IMR-90 (cell line): ENCODE measurements around the gene P2RY2. TPM values are rescaled to one million over a fixed set of nuclear protein-coding genes. Genes with fewer than 3 reads are reported as not detected.

Experiments
- ATAC-seq: fragments of 200-7000 bp; cut with Tn5 transposase; 2 replicates; pipeline ENCODE4 v1.9.1; 2020; ENCODE audit warnings: low read depth, mild to moderate bottlenecking, moderate library complexity
- BruUV-seq: library from RNA; stranded (reverse); fragments of 400-500 nt; replicated peaks from 2 replicates; lab custom pipeline; 2021; lab: Mats Ljungman, UMichigan
- CTCF ChIA-PET: fragments of 300-600 bp; formaldehyde crosslinking; extraction: SDS; loops from one replicate; lab custom pipeline; 2021; ENCODE audit warnings: antibody characterized with exemption; lab: Yijun Ruan, JAX
- POLR2A ChIA-PET: fragments of 300-600 bp; sonication (Branson Sonifier 250); formaldehyde crosslinking; loops from one replicate; lab custom pipeline; 2022; ENCODE audit warnings: antibody characterized with exemption; ENCODE audit not compliant: unreplicated experiment; lab: Charles Lee
- DNase-seq: peaks from one replicate; pipeline ENCODE4 v3.0.0; 2013
- H2AFZ ChIP-seq: replicated peaks from 2 replicates; pipeline ENCODE3; 2013; ENCODE audit warnings: low read length, mild to moderate bottlenecking; ENCODE audit not compliant: poor library complexity
- H2AK5ac ChIP-seq: 2 replicates; pipeline ENCODE4 v1.6.1; 2013; ENCODE audit warnings: low read depth, low read length, inconsistent platforms
- H2AK9ac ChIP-seq: replicated peaks from 2 replicates; pipeline ENCODE3; 2013; ENCODE audit warnings: mild to moderate bottlenecking, low read depth, low read length, moderate library complexity; ENCODE audit not compliant: poor library complexity
- H2BK120ac ChIP-seq: 2 replicates; pipeline ENCODE4 v1.6.1; 2013; ENCODE audit warnings: low read depth, low read length, inconsistent platforms
- H2BK15ac ChIP-seq: 3 replicates; pipeline ENCODE4 v1.6.1; 2013; ENCODE audit warnings: low read depth, low read length, inconsistent platforms
- H2BK20ac ChIP-seq: 2 replicates; pipeline ENCODE4 v1.6.1; 2013; ENCODE audit warnings: low read depth, mild to moderate bottlenecking, inconsistent platforms, low read length, moderate library complexity
- H2BK5ac ChIP-seq: 2 replicates; pipeline ENCODE4 v1.6.1; 2013; ENCODE audit warnings: mild to moderate bottlenecking, low read depth, low read length, inconsistent platforms; ENCODE audit not compliant: poor library complexity, severe bottlenecking
- H3K14ac ChIP-seq: replicated peaks from 2 replicates; pipeline ENCODE4 v1.6.1; 2013; ENCODE audit warnings: low read depth, low read length, inconsistent platforms
- H3K18ac ChIP-seq: 2 replicates; pipeline ENCODE4 v1.6.1; 2013; ENCODE audit warnings: low read depth, low read length, control low read depth
- H3K23ac ChIP-seq: 2 replicates; pipeline ENCODE4 v1.6.1; 2013; ENCODE audit warnings: low read depth, low read length, inconsistent platforms
- H3K27ac ChIP-seq: 2 replicates; pipeline ENCODE4 v1.5.1; 2013; ENCODE audit warnings: mild to moderate bottlenecking, control low read depth, low read length; ENCODE audit not compliant: insufficient read depth
- H3K27me3 ChIP-seq: 2 replicates; pipeline ENCODE4 v1.6.1; 2013; ENCODE audit warnings: low read length; ENCODE audit not compliant: control insufficient read depth, insufficient read depth
- H3K36me3 ChIP-seq: 2 replicates; pipeline ENCODE4 v1.6.1; 2013; ENCODE audit warnings: low read length, mixed read lengths; ENCODE audit not compliant: control insufficient read depth, insufficient read depth
- H3K4ac ChIP-seq: 2 replicates; pipeline ENCODE4 v1.6.1; 2013; ENCODE audit warnings: low read depth, low read length, inconsistent platforms
- H3K4me1 ChIP-seq: 2 replicates; pipeline ENCODE4 v1.6.1; 2013; ENCODE audit warnings: low read length, mixed read lengths; ENCODE audit not compliant: control insufficient read depth, insufficient read depth
- H3K4me2 ChIP-seq: 2 replicates; pipeline ENCODE4 v1.6.1; 2013; ENCODE audit warnings: low read depth, mild to moderate bottlenecking, control low read depth, low read length, moderate library complexity
- H3K4me3 ChIP-seq: 2 replicates; pipeline ENCODE4 v1.5.1; 2013; ENCODE audit warnings: low read depth, mild to moderate bottlenecking, control low read depth, low read length, moderate library complexity; ENCODE audit not compliant: insufficient read depth
- H3K56ac ChIP-seq: 2 replicates; pipeline ENCODE4 v1.6.1; 2013; ENCODE audit warnings: low read length, inconsistent platforms; ENCODE audit not compliant: insufficient read depth; ENCODE audit errors: extremely low read depth
- H3K79me1 ChIP-seq, 2 experiments: 2 replicates each; pipeline ENCODE4 v1.6.1; 2013; ENCODE audit warnings: low read length in 2 of 2, inconsistent platforms in 1 of 2, low read depth in 1 of 2
- H3K9ac ChIP-seq: 2 replicates; pipeline ENCODE4 v1.6.1; 2013; ENCODE audit warnings: low read depth, low read length, control low read depth
- H3K9me1 ChIP-seq: 2 replicates; pipeline ENCODE4 v1.6.1; 2013; ENCODE audit warnings: low read length, inconsistent platforms; ENCODE audit not compliant: insufficient read depth
- H3K9me3 ChIP-seq: 2 replicates; pipeline ENCODE4 v1.6.1; 2013; ENCODE audit warnings: low read length; ENCODE audit not compliant: control insufficient read depth, insufficient read depth
- H4K20me1 ChIP-seq: 2 replicates; pipeline ENCODE4 v1.6.1; 2013; ENCODE audit warnings: low read length, inconsistent platforms; ENCODE audit not compliant: insufficient read depth
- H4K5ac ChIP-seq: 2 replicates; pipeline ENCODE4 v1.6.1; 2013; ENCODE audit warnings: mild to moderate bottlenecking, low read depth, low read length, control low read depth
- H4K8ac ChIP-seq, 2 experiments: 2 replicates each; pipeline ENCODE4 v1.6.1; 2013; ENCODE audit warnings: low read depth in 2 of 2, low read length in 2 of 2, control low read depth in 1 of 2, inconsistent platforms in 1 of 2
- H4K91ac ChIP-seq: 2 replicates; pipeline ENCODE4 v1.6.1; 2013; ENCODE audit warnings: low read depth, low read length, inconsistent platforms; ENCODE audit not compliant: insufficient read depth
- CEBPB ChIP-seq: IDR thresholded peaks from 2 replicates; pipeline ENCODE4 v1.6.1; 2012; ENCODE audit warnings: low read depth, low read length, improper control_type of control experiment
- MXI1 ChIP-seq: IDR thresholded peaks from 2 replicates; pipeline ENCODE4 v1.6.1; 2012; ENCODE audit warnings: low read depth, mild to moderate bottlenecking, low read length, moderate library complexity, borderline replicate concordance
- NFE2L2 ChIP-seq: fragments of 150-350 bp; IDR thresholded peaks from 2 replicates; pipeline ENCODE4 v1.6.1; 2016; ENCODE audit warnings: low read depth, mild to moderate bottlenecking, low read length
- POLR2A ChIP-seq: IDR thresholded peaks from 2 replicates; pipeline ENCODE4 v1.6.1; 2012; ENCODE audit warnings: mild to moderate bottlenecking, low read depth, low read length
- RAD21 ChIP-seq: IDR thresholded peaks from 2 replicates; pipeline ENCODE4 v1.6.1; 2012; ENCODE audit warnings: low read length, improper control_type of control experiment
- RCOR1 ChIP-seq: IDR thresholded peaks from 2 replicates; pipeline ENCODE4 v1.6.1; 2012; ENCODE audit warnings: mild to moderate bottlenecking, low read length, improper control_type of control experiment; ENCODE audit not compliant: insufficient replicate concordance
- RFX5 ChIP-seq: IDR thresholded peaks from 2 replicates; pipeline ENCODE4 v1.8.0; 2012; ENCODE audit warnings: low read depth, mild to moderate bottlenecking, low read length, moderate library complexity
- WGBS, 2 experiments: methylation state at CpG; one replicate each; pipeline versions ENCODE4 v1.1.5 to v1.1.7; 2013; ENCODE audit warnings: missing lambda C conversion rate in 2 of 2; ENCODE audit not compliant: insufficient read length in 1 of 2; ENCODE audit errors: extremely low coverage in 2 of 2; 5-methylcytosine and 5-hydroxymethylcytosine counted together
- dilution Hi-C: fragments of 300-500 bp; cut with HindIII; formaldehyde crosslinking; loops from one replicate; pipeline ENCODE4 v1.14.3; 2018; ENCODE audit warnings: low sequenced_read_pairs; ENCODE audit not compliant: unreplicated experiment
- in situ Hi-C: fragments of 300-500 bp; cut with MboI; formaldehyde crosslinking; loops from 3 replicates; pipeline ENCODE4 v1.14.3; 2019; ENCODE audit warnings: low sequenced_read_pairs, inconsistent platforms, mixed read lengths
- intact Hi-C: fragments of 100-400 bp; cut with micrococcal nuclease; formaldehyde crosslinking; loops from 2 replicates; pipeline ENCODE4 v1.10.0; 2022
- polyA plus RNA-seq, 3 experiments: library from polyadenylated mRNA; depleted of rRNA; stranded (reverse); fragments of >200 nt; gene quantifications; 2 replicates each; pipeline ENCODE4 v1.2.3, GENCODE V29; 2012; ENCODE audit warnings: low replicate concordance in 1 of 3
- total RNA-seq: library from RNA; depleted of rRNA; stranded (reverse); fragments of >200 nt; gene quantifications from 2 replicates; pipeline ENCODE4 v1.2.3, GENCODE V29; 2012
- TF ChIP-seq, protein P1 (sequence below): fragments of 150-350 bp; IDR thresholded peaks from 2 replicates; pipeline ENCODE4 v1.6.1; 2016; ENCODE audit warnings: low read depth, mild to moderate bottlenecking, low read length, moderate library complexity, borderline replicate concordance
- TF ChIP-seq, protein P2 (sequence below): fragments of 150-350 bp; IDR thresholded peaks from 2 replicates; pipeline ENCODE4 v1.6.1; 2017; ENCODE audit warnings: mild to moderate bottlenecking, antibody characterized with exemption, low read length, low read depth

P2RY2 gene
- total and polyA plus RNA-seq, 2 of the 4 experiments (the other 2 are of a cell fraction) = not detected

DNA sequence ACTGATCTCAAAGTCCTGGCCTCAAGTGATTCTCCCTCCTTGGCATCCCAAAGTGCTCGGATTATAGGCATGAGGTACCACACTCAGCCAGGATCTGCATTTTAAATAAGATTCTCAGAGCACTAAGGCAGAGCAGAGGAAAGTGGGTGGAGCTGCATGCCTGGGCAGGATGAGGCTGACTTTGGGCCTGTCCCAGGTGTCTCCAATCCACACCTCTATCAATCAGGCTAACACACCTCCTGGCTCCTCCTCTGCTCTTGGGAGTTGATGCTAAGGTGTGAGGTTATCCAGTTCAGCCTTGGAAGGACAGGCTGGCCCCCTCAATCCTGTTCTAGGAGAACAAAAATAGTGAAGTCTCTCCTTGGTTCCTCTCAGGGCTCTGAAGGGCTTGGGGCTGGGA is 30.2 kb upstream of the P2RY2 start:
- intact Hi-C loops = no loop called here
- no TSS peak for BruUV-seq
- no CpG with 5 or more reads among the region's 1 CpG for WGBS, 2 experiments

More for the DNA sequence above, 30.2 kb upstream of the P2RY2 start:
- peaks cover 1% of the 10 kb centered on the region; the same call in 1 of the 2 replicates for H3K27me3 ChIP-seq
- H4K91ac ChIP-seq = no peak overlapping the region
- H3K4me1 ChIP-seq = peaks cover 7% of the 10 kb centered on the region
- no peak overlapping the region for H3K18ac ChIP-seq
- no peak overlapping the region for H3K4me3 ChIP-seq
- H4K20me1 ChIP-seq = no peaks in the 10 kb centered on the region
- H3K36me3 ChIP-seq = no peaks in the 10 kb centered on the region
- no peak overlapping the region for H2BK15ac ChIP-seq
- H3K9me3 ChIP-seq = no peaks in the 10 kb centered on the region
- H3K27ac ChIP-seq = no peak overlapping the region
- no peak overlapping the region for H3K4me2 ChIP-seq
- H3K9me1 ChIP-seq = peaks cover 19% of the 10 kb centered on the region
- H3K9ac ChIP-seq = no peak overlapping the region
- no peak for TF ChIP-seq CEBPB
- no peak for TF ChIP-seq NFE2L2
- TF ChIP-seq, protein P1, sequence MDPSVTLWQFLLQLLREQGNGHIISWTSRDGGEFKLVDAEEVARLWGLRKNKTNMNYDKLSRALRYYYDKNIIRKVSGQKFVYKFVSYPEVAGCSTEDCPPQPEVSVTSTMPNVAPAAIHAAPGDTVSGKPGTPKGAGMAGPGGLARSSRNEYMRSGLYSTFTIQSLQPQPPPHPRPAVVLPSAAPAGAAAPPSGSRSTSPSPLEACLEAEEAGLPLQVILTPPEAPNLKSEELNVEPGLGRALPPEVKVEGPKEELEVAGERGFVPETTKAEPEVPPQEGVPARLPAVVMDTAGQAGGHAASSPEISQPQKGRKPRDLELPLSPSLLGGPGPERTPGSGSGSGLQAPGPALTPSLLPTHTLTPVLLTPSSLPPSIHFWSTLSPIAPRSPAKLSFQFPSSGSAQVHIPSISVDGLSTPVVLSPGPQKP = no peak
- TF ChIP-seq RCOR1 = no peak
- TF ChIP-seq MXI1 = no peak
- TF ChIP-seq POLR2A = no peak
- TF ChIP-seq RFX5 = no peak
- TF ChIP-seq, protein P2, sequence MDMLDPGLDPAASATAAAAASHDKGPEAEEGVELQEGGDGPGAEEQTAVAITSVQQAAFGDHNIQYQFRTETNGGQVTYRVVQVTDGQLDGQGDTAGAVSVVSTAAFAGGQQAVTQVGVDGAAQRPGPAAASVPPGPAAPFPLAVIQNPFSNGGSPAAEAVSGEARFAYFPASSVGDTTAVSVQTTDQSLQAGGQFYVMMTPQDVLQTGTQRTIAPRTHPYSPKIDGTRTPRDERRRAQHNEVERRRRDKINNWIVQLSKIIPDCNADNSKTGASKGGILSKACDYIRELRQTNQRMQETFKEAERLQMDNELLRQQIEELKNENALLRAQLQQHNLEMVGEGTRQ = no peak
- TF ChIP-seq RAD21 = no peak
- dilution Hi-C loops = no loop called here
- in situ Hi-C loops = loop anchor here (5.0 kb wide), 1 partner anchor 99 kb away; no protein-coding TSS in a partner anchor
- ATAC-seq = no peak
- POLR2A ChIA-PET = no interaction called here
- no peak overlapping the region for H3K14ac ChIP-seq
- no peak overlapping the region for H2BK5ac ChIP-seq
- H3K56ac ChIP-seq = no peak overlapping the region
- H2AK9ac ChIP-seq = no peak overlapping the region
- no peak overlapping the region for H4K8ac ChIP-seq
- 0 out of 2 replicates have a peak overlapping the region, but pooled peaks have one; percentile 34 for H2BK20ac ChIP-seq
- H3K4ac ChIP-seq = no peak overlapping the region; the same call in 1 of the 2 replicates
- no peaks in the 10 kb centered on the region for H3K79me1 ChIP-seq
- H3K23ac ChIP-seq = no peak overlapping the region
- no peak overlapping the region for H2BK120ac ChIP-seq
- no peak for DNase-seq
- H4K5ac ChIP-seq = no peak overlapping the region
- no peak overlapping the region for H2AK5ac ChIP-seq
- no peak overlapping the region for H2AFZ ChIP-seq
- CTCF ChIA-PET = interaction anchor here (1.4 to 6.0 kb wide), 3 partner anchors 45 to 102 kb away, joined by 3 to 34 read pairs (median 10); no protein-coding TSS in a partner anchor
